ENCODE data around the gene MRPL17. TPM values are rescaled to one million over a fixed set of nuclear protein-coding genes. Genes with fewer than 3 reads are reported as not detected.
A peak's percentile ranks its signal among the peaks of the same experiment; 100 is the strongest.

The MRPL17 gene
- total RNA-seq, 1 experiment from 2014 or later = 98.5 TPM

GRCh38 chr11:6682591-6682935 lies 577 bp downstream of the MRPL17 start:
- H3K36me3 ChIP-seq (ENCODE audit: insufficient read depth, low read length, poor library complexity, severe bottlenecking) = peaks cover 17% of the 10 kb centered on the region
- H3K27ac ChIP-seq (ENCODE audit: low read depth, low read length, poor library complexity, severe bottlenecking) = peak overlapping the region; percentile 92
- ChIA-PET CTCF (interaction anchor here (1.0 kb wide), 1 partner anchor 304 kb away, joined by 9 read pairs; no protein-coding TSS in a partner anchor), POLR2A (ENCODE audit: low non-redundant PET) (no interaction called here)
- TF ChIP-seq CTCF (conservative IDR thresholded peaks at IDR 0.05; ENCODE audit: low read depth, low read length) (no peak), EZH2 (IDR thresholded peaks at IDR 0.05; ENCODE audit: borderline replicate concordance, low read depth, low read length, poor library complexity, severe bottlenecking) (no peak)
- peaks cover 4% of the 10 kb centered on the region for H3K4me1 ChIP-seq (ENCODE audit: insufficient read depth, low read length, poor library complexity, severe bottlenecking)
- peak; percentile 10 for DNase-seq (ENCODE audit: low spot score)
- no peaks in the 10 kb centered on the region for H3K27me3 ChIP-seq (replicated peaks; ENCODE audit: insufficient read depth, low read depth, low read length, poor library complexity)
- TSS peak; percentile 70 for BruUV-seq (replicated peaks)
- intact Hi-C loops (cut with micrococcal nuclease; ENCODE audit: unreplicated experiment) = loop anchor here (2.0 kb wide), 1 partner anchor 64 kb away; the partner anchor contains the start of gene TPP1
- no peaks in the 10 kb centered on the region for H3K9me3 ChIP-seq (ENCODE audit: low read depth, low read length, poor library complexity, severe bottlenecking)
- peak overlapping the region; percentile 100 for H3K4me3 ChIP-seq (ENCODE audit: low read depth, low read length, poor library complexity, severe bottlenecking)

GRCh38 chr11:6681949-6682348 lies 1.2 kb downstream of the MRPL17 start:
- peak; percentile 11 for DNase-seq (ENCODE audit: low spot score)
- CTCF ChIA-PET = interaction anchor here (0.5 kb wide), 1 partner anchor 16 kb away, joined by 5 read pairs; no protein-coding TSS in a partner anchor
- H3K36me3 ChIP-seq (ENCODE audit: insufficient read depth, low read length, poor library complexity, severe bottlenecking) = peaks cover 17% of the 10 kb centered on the region
- no peaks in the 10 kb centered on the region for H3K27me3 ChIP-seq (replicated peaks; ENCODE audit: insufficient read depth, low read depth, low read length, poor library complexity)
- H3K4me3 ChIP-seq (ENCODE audit: low read depth, low read length, poor library complexity, severe bottlenecking) = peak overlapping the region; percentile 100
- peak overlapping the region; percentile 92 for H3K27ac ChIP-seq (ENCODE audit: low read depth, low read length, poor library complexity, severe bottlenecking)
- TF ChIP-seq CTCF (conservative IDR thresholded peaks at IDR 0.05; ENCODE audit: low read depth, low read length) = no peak
- POLR2A ChIA-PET (ENCODE audit: low non-redundant PET) = no interaction called here
- peaks cover 4% of the 10 kb centered on the region for H3K4me1 ChIP-seq (ENCODE audit: insufficient read depth, low read length, poor library complexity, severe bottlenecking)
- BruUV-seq (replicated peaks) = no TSS peak
- H3K9me3 ChIP-seq (ENCODE audit: low read depth, low read length, poor library complexity, severe bottlenecking) = no peaks in the 10 kb centered on the region
- intact Hi-C loops (cut with micrococcal nuclease; ENCODE audit: unreplicated experiment) = loop anchor here (2.0 kb wide), 1 partner anchor 63 kb away; the partner anchor contains the start of gene TPP1

- H3K36me3 ChIP-seq (ENCODE audit: insufficient read depth, low read length, poor library complexity, severe bottlenecking) = peaks cover 17% of the 10 kb centered on the region
- H3K27ac ChIP-seq (ENCODE audit: low read depth, low read length, poor library complexity, severe bottlenecking) = no peak overlapping the region
- no peaks in the 10 kb centered on the region for H3K9me3 ChIP-seq (ENCODE audit: low read depth, low read length, poor library complexity, severe bottlenecking)
- intact Hi-C loops (cut with micrococcal nuclease; ENCODE audit: unreplicated experiment) = no loop called here
- peaks cover 4% of the 10 kb centered on the region for H3K4me1 ChIP-seq (ENCODE audit: insufficient read depth, low read length, poor library complexity, severe bottlenecking)
- no peaks in the 10 kb centered on the region for H3K27me3 ChIP-seq (replicated peaks; ENCODE audit: insufficient read depth, low read depth, low read length, poor library complexity)
- CTCF ChIA-PET = interaction anchor here (0.5 kb wide), 1 partner anchor 16 kb away, joined by 5 read pairs; no protein-coding TSS in a partner anchor
- TF ChIP-seq CTCF (conservative IDR thresholded peaks at IDR 0.05; ENCODE audit: low read depth, low read length) (no peak), EZH2 (IDR thresholded peaks at IDR 0.05; ENCODE audit: borderline replicate concordance, low read depth, low read length, poor library complexity, severe bottlenecking) (no peak)
- peak overlapping the region; percentile 100 for H3K4me3 ChIP-seq (ENCODE audit: low read depth, low read length, poor library complexity, severe bottlenecking)
- DNase-seq (ENCODE audit: low spot score) = no peak
- no TSS peak for BruUV-seq (replicated peaks)
- POLR2A ChIA-PET (ENCODE audit: low non-redundant PET) = no interaction called here
Observed at GRCh38 chr11:6681505-6681904, 1.6 kb downstream of the MRPL17 start.

All from A673 (cell line).